ENCODE data around the gene HNF1A. TPM values are rescaled to one million over a fixed set of nuclear protein-coding genes. Genes with fewer than 3 reads are reported as not detected.
"Not testable (repeated sequence)": the region's sequence is repeated elsewhere in the genome, so short reads cannot be mapped to it uniquely, and the experiment has no call there.

The HNF1A gene
- polyA plus RNA-seq, 1 donor from 2014 or later: not detected

- H2AFZ ChIP-seq (ENCODE audit: low read depth, low read length): no peak within 1 kb of the TSS
- H3K27me3 ChIP-seq (ENCODE audit: insufficient read depth, low read depth, low read length): no peaks in the 10 kb centered on the region
- TF ChIP-seq EP300 (conservative IDR thresholded peaks at IDR 0.05; ENCODE audit: poor library complexity, severe bottlenecking) (no peak), SMC3 (conservative IDR thresholded peaks at IDR 0.05; ENCODE audit: poor library complexity) (no peak), POLR2AphosphoS5 (IDR thresholded peaks at IDR 0.05) (no peak), EZH2 (IDR thresholded peaks at IDR 0.05; ENCODE audit: borderline replicate concordance, insufficient read depth, low read length, poor library complexity, severe bottlenecking) (no peak), REST (IDR thresholded peaks at IDR 0.05; ENCODE audit: borderline replicate concordance) (no peak), MXI1 (conservative IDR thresholded peaks at IDR 0.05; ENCODE audit: poor library complexity, severe bottlenecking) (no peak), RAD21 (conservative IDR thresholded peaks at IDR 0.05) (no peak)
- no peak within 1 kb of the TSS for H3K4me3 ChIP-seq (ENCODE audit: low read length)
- no peaks in the 10 kb centered on the region for H3K9me2 ChIP-seq (ENCODE audit: insufficient read depth, low read length)
- no peaks in the 10 kb centered on the region for H3F3A ChIP-seq (ENCODE audit: insufficient read depth, low read length, poor library complexity, severe bottlenecking)
- H3K36me3 ChIP-seq (ENCODE audit: insufficient read depth, low read length): no peaks in the 10 kb centered on the region
- H3K9me3 ChIP-seq (ENCODE audit: low read length): no peaks in the 10 kb centered on the region
- H3K4me2 ChIP-seq (ENCODE audit: low read length): no peak within 1 kb of the TSS
- H3K9ac ChIP-seq (ENCODE audit: low read length): no peak within 1 kb of the TSS
- no peak within 1 kb of the TSS for H3K27ac ChIP-seq (ENCODE audit: low read length)
- H3K79me2 ChIP-seq (replicated peaks; ENCODE audit: insufficient read depth, low read length): no peaks in the 10 kb centered on the region
- no peaks in the 10 kb centered on the region for H4K20me1 ChIP-seq (ENCODE audit: insufficient read depth)
Observed at GRCh38 chr12:121038861-121039668, 60.7 kb downstream of the HNF1A start, which contains the start of gene OASL. OASL (minus strand) TSS chr12:121039246; CDS start chr12:121038971, 275 bp downstream.

GRCh38 chr12:121043067-121043466, 64.7 kb downstream of the HNF1A start:
- Histone ChIP-seq H3K9ac (ENCODE audit: low read length) (no peak overlapping the region), H3F3A (ENCODE audit: insufficient read depth, low read length, poor library complexity, severe bottlenecking) (no peaks in the 10 kb centered on the region), H2AFZ (ENCODE audit: low read depth, low read length) (no peak overlapping the region), H3K27ac (ENCODE audit: low read length) (no peak overlapping the region), H3K36me3 (ENCODE audit: insufficient read depth, low read length) (no peaks in the 10 kb centered on the region), H3K9me2 (ENCODE audit: insufficient read depth, low read length) (no peaks in the 10 kb centered on the region), H3K79me2 (replicated peaks; ENCODE audit: insufficient read depth, low read length) (no peaks in the 10 kb centered on the region), H3K27me3 (ENCODE audit: insufficient read depth, low read depth, low read length) (no peaks in the 10 kb centered on the region), H3K4me3 (ENCODE audit: low read length) (no peak overlapping the region), H3K4me2 (ENCODE audit: low read length) (no peak overlapping the region), H4K20me1 (ENCODE audit: insufficient read depth) (no peaks in the 10 kb centered on the region), H3K9me3 (ENCODE audit: low read length) (no peaks in the 10 kb centered on the region)
- TF ChIP-seq CTCF (IDR thresholded peaks at IDR 0.05; ENCODE audit: poor library complexity, severe bottlenecking): no peak
- TF ChIP-seq EP300 (conservative IDR thresholded peaks at IDR 0.05; ENCODE audit: poor library complexity, severe bottlenecking): no peak
- no peak for TF ChIP-seq EZH2 (IDR thresholded peaks at IDR 0.05; ENCODE audit: borderline replicate concordance, insufficient read depth, low read length, poor library complexity, severe bottlenecking)
- TF ChIP-seq MXI1 (conservative IDR thresholded peaks at IDR 0.05; ENCODE audit: poor library complexity, severe bottlenecking): no peak
- no peak for TF ChIP-seq REST (IDR thresholded peaks at IDR 0.05; ENCODE audit: borderline replicate concordance)
- no peak for TF ChIP-seq POLR2AphosphoS5 (IDR thresholded peaks at IDR 0.05)
- TF ChIP-seq SMC3 (conservative IDR thresholded peaks at IDR 0.05; ENCODE audit: poor library complexity): no peak
- TF ChIP-seq TAF1 (IDR thresholded peaks at IDR 0.05; ENCODE audit: low read depth): no peak

GRCh38 chr12:121047400-121047799, 69.1 kb downstream of the HNF1A start:
- H3K4me3 ChIP-seq (ENCODE audit: low read length); H3K27me3 ChIP-seq (ENCODE audit: insufficient read depth, low read depth, low read length); H3F3A ChIP-seq (ENCODE audit: insufficient read depth, low read length, poor library complexity, severe bottlenecking); H3K4me2 ChIP-seq (ENCODE audit: low read length); H3K79me2 ChIP-seq (replicated peaks; ENCODE audit: insufficient read depth, low read length); H3K27ac ChIP-seq (ENCODE audit: low read length); H3K9ac ChIP-seq (ENCODE audit: low read length); H4K20me1 ChIP-seq (ENCODE audit: insufficient read depth); H3K9me2 ChIP-seq (ENCODE audit: insufficient read depth, low read length); H3K36me3 ChIP-seq (ENCODE audit: insufficient read depth, low read length); H2AFZ ChIP-seq (ENCODE audit: low read depth, low read length); H3K9me3 ChIP-seq (ENCODE audit: low read length): not testable (repeated sequence)
